HG02623 (cell line): ENCODE data around the gene CDCA5.

ENCODE experiments used
- ATAC-seq: cut with Tn5 transposase; IDR thresholded peaks from one replicate; pipeline ENCODE4 v1.9.1; 2021; ENCODE audit warnings: moderate library complexity; ENCODE audit not compliant: unreplicated experiment

CDCA5 gene

DNA sequence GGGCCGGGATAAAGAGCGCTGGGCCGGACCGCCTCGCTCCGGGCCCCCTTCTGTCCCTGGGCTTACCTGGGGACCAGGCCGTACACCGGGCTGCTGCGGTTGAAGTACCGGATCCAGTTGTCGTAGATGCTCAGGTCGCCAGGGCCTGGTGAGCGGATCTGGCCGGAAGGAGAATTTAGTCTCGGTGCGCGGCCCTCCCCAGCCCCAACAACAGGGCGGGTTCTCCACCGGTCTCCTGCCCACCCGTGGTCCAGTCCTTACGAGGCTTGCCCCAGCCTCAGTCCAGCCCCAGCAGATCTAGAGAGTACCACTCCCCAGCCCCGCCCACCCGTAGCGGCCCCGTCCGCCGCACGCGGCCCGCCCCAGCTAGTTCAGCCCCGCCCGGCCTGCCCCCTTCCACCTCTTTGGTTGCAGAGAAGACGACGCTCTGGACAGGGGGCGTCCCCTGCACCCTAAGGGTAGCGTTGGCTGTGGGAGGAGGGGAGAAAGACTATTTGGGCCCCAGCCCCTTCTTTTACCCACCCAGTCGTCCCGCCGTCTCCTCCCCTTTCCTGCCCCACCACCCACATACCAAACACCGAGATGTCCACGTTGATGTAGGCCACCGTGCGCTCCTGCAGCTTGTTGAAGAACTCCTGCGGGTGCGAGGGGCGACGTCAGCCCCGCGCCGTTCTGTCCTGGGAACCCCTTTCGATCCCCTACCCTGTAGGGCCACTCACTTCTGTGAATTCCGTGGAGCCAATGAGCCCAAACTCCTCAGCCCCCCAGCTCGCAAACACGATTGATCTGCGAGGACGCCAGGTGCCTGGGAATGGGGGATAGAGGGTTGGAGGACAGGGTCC, 36.0 kb downstream of the CDCA5 start:
- ATAC-seq: no peak

DNA sequence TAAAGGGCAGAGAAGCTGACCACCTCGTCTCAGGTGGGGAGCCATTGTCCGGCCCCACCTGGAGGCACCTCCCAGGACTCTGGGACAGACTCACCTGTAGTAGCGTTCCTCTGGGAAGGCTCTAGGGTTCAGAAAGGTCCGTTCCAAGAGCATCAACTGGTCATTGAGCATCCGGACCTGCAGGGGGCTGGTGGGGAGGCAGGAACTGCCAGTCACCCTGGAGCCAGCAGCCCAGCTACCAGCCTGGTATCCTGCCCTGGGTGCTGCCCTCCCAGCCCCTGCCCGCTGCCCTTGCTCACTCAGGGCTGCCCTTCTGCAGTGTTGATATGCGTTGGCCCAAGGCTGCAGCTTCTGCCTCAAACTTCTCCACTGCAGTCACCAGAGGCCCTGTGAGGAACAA, 38.1 kb downstream of the CDCA5 start:
- ATAC-seq: no peak

DNA sequence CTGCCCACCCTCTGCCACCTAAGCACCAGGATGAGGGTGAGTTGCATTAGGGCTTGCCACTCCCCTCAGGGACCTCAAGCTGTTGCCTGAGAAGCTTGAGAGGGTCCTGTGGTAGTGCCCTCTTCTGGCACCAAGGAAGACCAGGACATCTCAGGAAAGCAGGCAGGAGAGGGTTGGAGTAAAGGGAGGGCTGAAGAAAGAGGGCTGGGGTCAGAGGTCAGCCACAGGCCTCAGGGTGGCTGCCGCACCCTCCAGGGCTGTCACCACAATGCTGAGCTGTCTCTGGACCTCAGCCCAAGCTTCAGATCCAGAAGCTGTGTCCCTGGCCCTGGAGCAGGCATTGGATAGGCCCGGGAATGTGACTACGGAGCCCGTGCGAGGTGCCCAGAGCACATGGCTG, 38.8 kb downstream of the CDCA5 start:
- no peak for ATAC-seq

DNA sequence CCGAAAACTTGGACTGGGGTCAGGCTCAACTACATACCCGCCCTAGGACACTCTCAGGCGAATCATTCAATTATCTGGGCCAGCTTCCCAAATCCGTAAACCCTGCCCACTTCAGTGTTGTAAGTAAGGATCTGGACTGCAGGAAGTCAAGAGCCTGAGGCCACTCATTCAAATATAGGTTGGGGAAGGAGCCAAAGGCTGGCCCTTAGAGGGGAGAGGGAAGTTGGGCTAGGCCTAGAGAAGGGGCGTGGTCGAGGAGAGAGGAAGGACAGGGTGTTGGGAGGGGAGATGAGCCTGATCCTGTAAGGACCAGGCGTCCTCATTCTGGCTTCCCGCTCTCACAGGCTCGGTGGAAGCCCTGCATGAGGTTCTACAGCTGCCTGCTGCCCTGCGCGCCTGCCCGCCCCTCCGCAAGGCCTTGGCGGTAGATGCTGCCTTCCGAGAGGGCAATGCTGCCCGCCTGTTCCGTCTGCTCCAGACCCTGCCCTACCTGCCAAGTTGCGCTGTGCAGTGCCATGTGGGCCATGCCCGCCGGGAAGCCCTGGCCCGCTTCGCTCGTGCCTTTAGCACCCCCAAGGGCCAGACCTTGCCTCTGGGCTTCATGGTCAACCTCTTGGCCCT, 39.8 kb downstream of the CDCA5 start:
- ATAC-seq: no peak

DNA sequence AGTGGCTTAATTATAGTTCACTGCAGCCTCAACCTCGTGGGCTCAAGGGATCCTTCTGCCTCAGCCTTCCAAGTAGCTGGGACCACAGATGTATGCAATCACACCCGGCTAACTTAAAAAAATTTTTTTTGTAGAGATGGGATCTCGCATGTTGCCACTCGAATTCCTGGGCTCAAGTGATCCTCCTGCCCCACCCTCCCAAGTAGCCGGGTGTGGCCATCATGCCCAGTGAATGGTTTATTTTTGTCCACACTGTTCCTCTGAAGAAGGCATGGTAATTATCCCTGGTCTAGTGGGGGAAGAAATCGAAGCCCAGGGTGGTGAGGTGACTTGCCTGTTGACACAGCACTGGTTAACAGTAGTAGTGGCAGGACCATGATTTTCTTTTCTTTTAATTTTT, 40.9 kb downstream of the CDCA5 start:
- ATAC-seq: no peak

DNA sequence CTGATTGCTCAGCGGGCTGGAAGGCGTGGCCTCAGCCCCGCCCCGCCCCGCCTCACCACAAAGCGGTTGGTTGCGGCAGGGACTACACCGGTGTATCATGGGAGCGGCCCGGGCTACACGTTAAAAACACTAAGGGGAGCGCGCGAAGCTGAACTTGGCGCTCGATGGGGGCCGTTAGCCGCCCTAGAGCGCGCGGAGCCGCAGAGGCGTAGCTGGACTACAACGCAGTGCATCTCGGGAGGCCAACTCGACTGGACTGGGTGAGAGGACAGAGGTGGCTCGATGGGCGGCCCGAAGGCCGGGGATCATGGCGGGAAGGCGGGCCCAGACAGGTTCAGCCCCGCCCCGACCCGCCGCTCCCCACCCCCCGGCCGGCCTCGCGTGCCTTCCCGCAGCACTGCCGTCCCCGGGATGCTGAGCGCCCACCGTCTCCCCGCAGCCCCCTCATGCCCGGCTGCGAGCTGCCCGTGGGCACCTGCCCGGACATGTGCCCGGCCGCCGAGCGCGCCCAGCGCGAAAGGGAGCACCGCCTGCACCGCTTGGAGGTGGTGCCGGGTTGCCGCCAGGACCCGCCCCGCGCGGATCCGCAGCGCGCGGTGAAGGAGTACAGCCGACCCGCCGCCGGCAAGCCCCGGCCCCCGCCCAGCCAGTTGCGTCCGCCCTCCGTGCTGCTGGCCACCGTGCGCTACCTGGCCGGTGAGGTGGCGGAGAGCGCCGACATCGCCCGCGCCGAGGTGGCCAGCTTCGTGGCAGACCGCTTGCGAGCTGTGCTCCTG, 42.8 kb downstream of the CDCA5 start, which contains the start of gene SAC3D1:
SAC3D1 (plus strand) TSS at position 364 of the 776 bp plus-strand sequence; CDS start at position 447, 83 bp downstream.
- peak; percentile 87 for ATAC-seq

DNA sequence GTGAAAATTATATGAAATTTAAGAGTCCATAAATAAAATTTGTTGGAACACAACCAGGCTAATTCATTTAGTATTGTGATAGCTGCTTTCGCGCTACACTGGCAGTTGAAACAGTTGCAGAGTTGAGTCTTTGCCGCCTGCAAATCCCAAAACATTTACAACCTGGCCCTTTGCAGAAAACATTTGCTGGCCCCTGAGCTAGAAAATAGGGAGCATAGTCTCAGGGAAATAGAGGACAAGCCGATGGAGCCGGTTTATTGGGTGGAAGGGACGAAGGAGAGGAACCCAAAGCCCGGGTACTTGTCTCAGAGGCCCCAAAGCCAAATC, 43.4 kb downstream of the CDCA5 start:
- no peak for ATAC-seq

DNA sequence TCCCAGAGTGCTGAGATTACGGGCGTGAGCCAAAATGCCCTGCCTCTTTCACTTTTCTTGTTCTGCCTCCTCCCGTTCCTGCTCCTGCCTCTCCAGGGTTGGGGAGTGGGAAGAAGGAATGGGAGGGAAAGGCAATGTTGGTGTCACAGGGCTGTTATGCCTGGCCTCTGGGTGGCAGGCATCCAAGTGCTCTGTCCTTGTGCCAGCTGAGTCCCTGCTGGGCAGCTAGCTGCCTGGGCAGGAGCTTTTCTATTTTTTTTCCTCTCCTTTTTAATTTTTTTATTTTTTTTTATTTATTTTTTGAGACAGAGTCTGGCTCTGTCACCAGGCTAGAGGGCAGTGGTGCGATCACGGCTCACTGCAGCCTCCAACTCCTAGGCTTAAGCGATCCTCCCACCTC, 46.9 kb downstream of the CDCA5 start:
- no peak for ATAC-seq

DNA sequence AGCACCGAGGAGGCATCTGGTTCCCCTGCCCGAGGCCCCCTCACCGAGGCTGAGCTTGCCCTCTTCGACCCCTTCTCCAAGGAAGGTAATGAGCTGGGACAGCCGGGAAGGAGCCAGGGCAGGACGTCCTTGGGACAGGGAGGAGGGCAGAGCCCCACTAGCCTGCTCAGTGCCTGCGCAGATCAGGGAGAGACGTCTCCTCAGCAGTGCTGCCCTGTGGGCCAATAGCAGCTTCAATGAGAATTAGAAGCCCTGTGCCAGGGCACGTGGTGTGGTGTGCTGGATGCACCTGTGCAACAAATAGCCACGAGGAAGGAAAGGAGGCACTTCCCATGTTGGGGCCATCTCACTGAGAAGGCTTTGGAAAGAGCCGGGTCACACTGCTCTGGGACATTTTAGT, 48.3 kb downstream of the CDCA5 start:
- no peak for ATAC-seq

DNA sequence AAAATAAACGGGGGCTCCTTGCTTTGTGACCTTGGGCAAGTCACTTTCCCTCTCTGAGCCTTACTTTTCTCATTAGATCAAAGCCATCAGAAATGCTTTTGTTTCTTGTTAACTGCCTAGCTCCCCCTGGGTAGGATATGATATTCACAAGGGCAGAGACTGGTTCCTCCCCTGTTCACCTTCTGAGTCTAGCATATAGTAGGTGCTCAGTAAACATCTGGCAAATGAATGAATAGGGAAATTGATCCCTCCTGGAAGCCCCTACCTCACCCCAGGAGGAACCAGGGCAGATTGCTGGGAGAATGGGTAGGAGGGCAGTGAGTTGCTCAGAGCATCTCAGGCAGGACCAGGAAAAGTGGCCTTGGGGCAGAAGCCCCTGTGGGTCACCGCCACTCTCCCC, 49.4 kb downstream of the CDCA5 start:
- no peak for ATAC-seq

DNA sequence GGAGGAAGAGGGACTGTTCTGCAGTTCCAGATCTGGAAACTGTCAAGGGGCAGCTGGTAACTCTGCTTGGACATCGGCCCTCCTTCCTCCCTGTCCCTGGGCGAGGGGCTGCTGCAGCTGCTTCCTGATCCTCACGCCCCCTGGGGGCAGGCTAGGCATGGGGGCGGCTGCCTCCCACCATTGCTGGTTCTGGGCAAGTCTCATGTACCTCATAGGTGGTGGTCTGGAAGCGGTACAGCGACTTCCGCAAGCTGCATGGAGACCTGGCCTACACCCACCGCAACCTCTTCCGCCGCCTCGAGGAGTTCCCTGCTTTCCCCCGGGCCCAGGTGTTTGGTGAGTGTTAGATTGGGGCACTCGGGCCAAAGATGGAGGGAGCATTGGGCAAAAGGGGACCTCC, 51.6 kb downstream of the CDCA5 start:
- no peak for ATAC-seq
